ENCODE results near the gene SLC12A3.
"Not testable (repeated sequence)": the region's sequence is repeated elsewhere in the genome, so short reads cannot be mapped to it uniquely, and the experiment has no call there.

Gene SLC12A3

GRCh38 chr16:56884026-56884582, 19.1 kb downstream of the SLC12A3 start:
- no peak overlapping the region for H3K9ac ChIP-seq (ENCODE audit: low read depth, low read length)
- H3K27ac ChIP-seq (ENCODE audit: low read depth, low read length) = no peak overlapping the region
- no peak overlapping the region for H3K4me3 ChIP-seq (ENCODE audit: low read depth, low read length)
- H3K27me3 ChIP-seq (ENCODE audit: control insufficient read depth, insufficient read depth, low read length) = no peaks in the 10 kb centered on the region
- no peaks in the 10 kb centered on the region for H3K36me3 ChIP-seq (ENCODE audit: control insufficient read depth, insufficient read depth, low read length)
- H3K9me3 ChIP-seq (ENCODE audit: control insufficient read depth, insufficient read depth, low read length) = peaks cover 16% of the 10 kb centered on the region
- no peaks in the 10 kb centered on the region for H3K4me1 ChIP-seq (ENCODE audit: control insufficient read depth, insufficient read depth, low read length)

- not testable (repeated sequence) for H3K4me3 ChIP-seq (ENCODE audit: low read depth, low read length); H3K27ac ChIP-seq (ENCODE audit: low read depth, low read length); H3K9ac ChIP-seq (ENCODE audit: low read depth, low read length); H3K36me3 ChIP-seq (ENCODE audit: control insufficient read depth, insufficient read depth, low read length); H3K4me1 ChIP-seq (ENCODE audit: control insufficient read depth, insufficient read depth, low read length); H3K27me3 ChIP-seq (ENCODE audit: control insufficient read depth, insufficient read depth, low read length)
- H3K9me3 ChIP-seq (ENCODE audit: control insufficient read depth, insufficient read depth, low read length) = peaks cover 16% of the 10 kb centered on the region
These were observed 19.9 kb downstream of the SLC12A3 start for GRCh38 chr16:56884929-56885328.

- H3K9ac ChIP-seq (ENCODE audit: low read depth, low read length) = no peak overlapping the region
- no peaks in the 10 kb centered on the region for H3K36me3 ChIP-seq (ENCODE audit: control insufficient read depth, insufficient read depth, low read length)
- no peaks in the 10 kb centered on the region for H3K27me3 ChIP-seq (ENCODE audit: control insufficient read depth, insufficient read depth, low read length)
- H3K4me3 ChIP-seq (ENCODE audit: low read depth, low read length) = no peak overlapping the region
- H3K27ac ChIP-seq (ENCODE audit: low read depth, low read length) = no peak overlapping the region
- no peaks in the 10 kb centered on the region for H3K4me1 ChIP-seq (ENCODE audit: control insufficient read depth, insufficient read depth, low read length)
- peaks cover 16% of the 10 kb centered on the region for H3K9me3 ChIP-seq (ENCODE audit: control insufficient read depth, insufficient read depth, low read length)
These were observed 20.6 kb downstream of the SLC12A3 start for GRCh38 chr16:56885446-56886162.

GRCh38 chr16:56886296-56886695, 21.3 kb downstream of the SLC12A3 start:
- H3K4me3 ChIP-seq (ENCODE audit: low read depth, low read length) = no peak overlapping the region
- H3K27me3 ChIP-seq (ENCODE audit: control insufficient read depth, insufficient read depth, low read length) = no peaks in the 10 kb centered on the region
- peaks cover 16% of the 10 kb centered on the region for H3K9me3 ChIP-seq (ENCODE audit: control insufficient read depth, insufficient read depth, low read length)
- H3K4me1 ChIP-seq (ENCODE audit: control insufficient read depth, insufficient read depth, low read length) = no peaks in the 10 kb centered on the region
- no peaks in the 10 kb centered on the region for H3K36me3 ChIP-seq (ENCODE audit: control insufficient read depth, insufficient read depth, low read length)
- H3K27ac ChIP-seq (ENCODE audit: low read depth, low read length) = no peak overlapping the region
- no peak overlapping the region for H3K9ac ChIP-seq (ENCODE audit: low read depth, low read length)

GRCh38 chr16:56886826-56887225, 21.8 kb downstream of the SLC12A3 start:
- Histone ChIP-seq H3K9me3 (ENCODE audit: control insufficient read depth, insufficient read depth, low read length) (peaks cover 16% of the 10 kb centered on the region), H3K27me3 (ENCODE audit: control insufficient read depth, insufficient read depth, low read length) (no peaks in the 10 kb centered on the region), H3K4me1 (ENCODE audit: control insufficient read depth, insufficient read depth, low read length) (no peaks in the 10 kb centered on the region), H3K36me3 (ENCODE audit: control insufficient read depth, insufficient read depth, low read length) (no peaks in the 10 kb centered on the region), H3K9ac (ENCODE audit: low read depth, low read length) (no peak overlapping the region), H3K27ac (ENCODE audit: low read depth, low read length) (no peak overlapping the region), H3K4me3 (ENCODE audit: low read depth, low read length) (no peak overlapping the region)

- Histone ChIP-seq H3K36me3 (ENCODE audit: control insufficient read depth, insufficient read depth, low read length) (no peaks in the 10 kb centered on the region), H3K9ac (ENCODE audit: low read depth, low read length) (no peak overlapping the region), H3K27me3 (ENCODE audit: control insufficient read depth, insufficient read depth, low read length) (no peaks in the 10 kb centered on the region), H3K4me3 (ENCODE audit: low read depth, low read length) (no peak overlapping the region), H3K9me3 (ENCODE audit: control insufficient read depth, insufficient read depth, low read length) (peaks cover 16% of the 10 kb centered on the region), H3K27ac (ENCODE audit: low read depth, low read length) (no peak overlapping the region), H3K4me1 (ENCODE audit: control insufficient read depth, insufficient read depth, low read length) (no peaks in the 10 kb centered on the region)
These were observed 23.8 kb downstream of the SLC12A3 start for GRCh38 chr16:56888806-56889205.

- Histone ChIP-seq H3K9ac (ENCODE audit: low read depth, low read length) (no peak overlapping the region), H3K9me3 (ENCODE audit: control insufficient read depth, insufficient read depth, low read length) (peaks cover 16% of the 10 kb centered on the region), H3K4me1 (ENCODE audit: control insufficient read depth, insufficient read depth, low read length) (no peaks in the 10 kb centered on the region), H3K27me3 (ENCODE audit: control insufficient read depth, insufficient read depth, low read length) (no peaks in the 10 kb centered on the region), H3K36me3 (ENCODE audit: control insufficient read depth, insufficient read depth, low read length) (no peaks in the 10 kb centered on the region), H3K27ac (ENCODE audit: low read depth, low read length) (no peak overlapping the region), H3K4me3 (ENCODE audit: low read depth, low read length) (no peak overlapping the region)
These were observed 24.2 kb downstream of the SLC12A3 start for GRCh38 chr16:56889206-56889605.

- Histone ChIP-seq H3K36me3 (ENCODE audit: control insufficient read depth, insufficient read depth, low read length) (no peaks in the 10 kb centered on the region), H3K9me3 (ENCODE audit: control insufficient read depth, insufficient read depth, low read length) (no peaks in the 10 kb centered on the region), H3K9ac (ENCODE audit: low read depth, low read length) (no peak overlapping the region), H3K27ac (ENCODE audit: low read depth, low read length) (no peak overlapping the region), H3K4me3 (ENCODE audit: low read depth, low read length) (no peak overlapping the region), H3K4me1 (ENCODE audit: control insufficient read depth, insufficient read depth, low read length) (no peaks in the 10 kb centered on the region), H3K27me3 (ENCODE audit: control insufficient read depth, insufficient read depth, low read length) (no peaks in the 10 kb centered on the region)
These were observed 26.7 kb downstream of the SLC12A3 start for GRCh38 chr16:56891685-56892084.

GRCh38 chr16:56892705-56893104, 27.7 kb downstream of the SLC12A3 start:
- H3K9me3 ChIP-seq (ENCODE audit: control insufficient read depth, insufficient read depth, low read length) = no peaks in the 10 kb centered on the region
- H3K27me3 ChIP-seq (ENCODE audit: control insufficient read depth, insufficient read depth, low read length) = no peaks in the 10 kb centered on the region
- H3K9ac ChIP-seq (ENCODE audit: low read depth, low read length) = no peak overlapping the region
- no peak overlapping the region for H3K4me3 ChIP-seq (ENCODE audit: low read depth, low read length)
- no peaks in the 10 kb centered on the region for H3K4me1 ChIP-seq (ENCODE audit: control insufficient read depth, insufficient read depth, low read length)
- H3K27ac ChIP-seq (ENCODE audit: low read depth, low read length) = no peak overlapping the region
- H3K36me3 ChIP-seq (ENCODE audit: control insufficient read depth, insufficient read depth, low read length) = no peaks in the 10 kb centered on the region

GRCh38 chr16:56894331-56894917, 29.4 kb downstream of the SLC12A3 start:
- Histone ChIP-seq H3K9ac (ENCODE audit: low read depth, low read length) (no peak overlapping the region), H3K4me1 (ENCODE audit: control insufficient read depth, insufficient read depth, low read length) (no peaks in the 10 kb centered on the region), H3K27ac (ENCODE audit: low read depth, low read length) (no peak overlapping the region), H3K36me3 (ENCODE audit: control insufficient read depth, insufficient read depth, low read length) (no peaks in the 10 kb centered on the region), H3K9me3 (ENCODE audit: control insufficient read depth, insufficient read depth, low read length) (no peaks in the 10 kb centered on the region), H3K27me3 (ENCODE audit: control insufficient read depth, insufficient read depth, low read length) (no peaks in the 10 kb centered on the region), H3K4me3 (ENCODE audit: low read depth, low read length) (no peak overlapping the region)

- no peak overlapping the region for H3K27ac ChIP-seq (ENCODE audit: low read depth, low read length)
- no peaks in the 10 kb centered on the region for H3K27me3 ChIP-seq (ENCODE audit: control insufficient read depth, insufficient read depth, low read length)
- no peaks in the 10 kb centered on the region for H3K9me3 ChIP-seq (ENCODE audit: control insufficient read depth, insufficient read depth, low read length)
- H3K4me1 ChIP-seq (ENCODE audit: control insufficient read depth, insufficient read depth, low read length) = no peaks in the 10 kb centered on the region
- no peaks in the 10 kb centered on the region for H3K36me3 ChIP-seq (ENCODE audit: control insufficient read depth, insufficient read depth, low read length)
- no peak overlapping the region for H3K9ac ChIP-seq (ENCODE audit: low read depth, low read length)
- no peak overlapping the region for H3K4me3 ChIP-seq (ENCODE audit: low read depth, low read length)
These were observed 30.8 kb downstream of the SLC12A3 start for GRCh38 chr16:56895813-56896212.

All from HUES48 (cell line).